Measurements from ENCODE around the gene PLA2G4E.

PLA2G4E gene

GRCh38 chr15:42018306-42019224, 2.3 kb downstream of the PLA2G4E start:
- no peak for DNase-seq

GRCh38 chr15:42016971-42017370, 3.9 kb downstream of the PLA2G4E start:
- DNase-seq, result no peak

GRCh38 chr15:42014406-42014805, 6.4 kb downstream of the PLA2G4E start:
- DNase-seq, result no peak

GRCh38 chr15:42012928-42013482, 7.8 kb downstream of the PLA2G4E start:
- no peak for DNase-seq

- DNase-seq, result no peak
Observed at GRCh38 chr15:42012241-42012640, 8.6 kb downstream of the PLA2G4E start.

- DNase-seq, result no peak
Observed at GRCh38 chr15:42011074-42011473, 9.8 kb downstream of the PLA2G4E start.

- DNase-seq, result no peak
Observed at GRCh38 chr15:42010434-42010833, 10.4 kb downstream of the PLA2G4E start.

GRCh38 chr15:42009474-42009873, 11.4 kb downstream of the PLA2G4E start:
- no peak for DNase-seq

GRCh38 chr15:42009022-42009421, 11.8 kb downstream of the PLA2G4E start:
- DNase-seq, result no peak

- no peak for DNase-seq
Observed at GRCh38 chr15:42007386-42007785, 13.5 kb downstream of the PLA2G4E start.

- no peak for DNase-seq
Observed at GRCh38 chr15:42002333-42002732, 18.5 kb downstream of the PLA2G4E start.

- DNase-seq, result no peak
Observed at GRCh38 chr15:42001236-42001635, 19.6 kb downstream of the PLA2G4E start.

- DNase-seq, result no peak
Observed at GRCh38 chr15:41999290-42000285, 21.3 kb downstream of the PLA2G4E start.

- DNase-seq, result no peak
Observed at GRCh38 chr15:41997845-41998244, 23.0 kb downstream of the PLA2G4E start.

GRCh38 chr15:41996921-41997592, 23.8 kb downstream of the PLA2G4E start:
- no peak for DNase-seq

- no peak for DNase-seq
Observed at GRCh38 chr15:41996376-41996775, 24.5 kb downstream of the PLA2G4E start.

GRCh38 chr15:41995476-41995855, 25.4 kb downstream of the PLA2G4E start:
- no peak for DNase-seq

GRCh38 chr15:41994772-41995475, 25.9 kb downstream of the PLA2G4E start:
- DNase-seq, result no peak

GRCh38 chr15:41994171-41994650, 26.6 kb downstream of the PLA2G4E start:
- no peak for DNase-seq

- DNase-seq, result no peak
Observed at GRCh38 chr15:41993472-41994170, 27.2 kb downstream of the PLA2G4E start.

- DNase-seq, result no peak
Observed at GRCh38 chr15:41992803-41993190, 28.0 kb downstream of the PLA2G4E start.

Measured in fibroblast of skin of right quadriceps (primary cell).